Upper lobe of left lung (tissue), 4 donors: ENCODE results near the gene CXCL17.
A peak's percentile ranks its signal among the peaks of the same experiment; 100 is the strongest.

Source experiments
- CTCF ChIP-seq, 6 experiments: fragments of 450-650 bp in 4 of 6; fragments of 200-600 bp in 2 of 6; sonication (generic) in 2 of 6; IDR thresholded peaks; one replicate each; pipeline ENCODE4 v1.5.1; 2016 to 2019; ENCODE audit warnings: antibody characterized with exemption in 6 of 6
- POLR2A ChIP-seq, 4 donors: fragments of 450-650 bp; IDR thresholded peaks; one replicate each; pipeline ENCODE4 v1.5.1; 2016 to 2017; ENCODE audit warnings: antibody characterized with exemption in 4 of 4, mild to moderate bottlenecking in 2 of 4

- TF ChIP-seq POLR2A (IDR thresholded peaks at IDR 0.05) (peak in 1 of 4 donors; percentile 4), CTCF (IDR thresholded peaks at IDR 0.05) (no peak)
Observed at GRCh38 chr19:42443944-42444398, 1.2 kb upstream of the CXCL17 start.
